HepG2 (cell line): ENCODE data around the gene GLRB. TPM values are rescaled to one million over a fixed set of nuclear protein-coding genes. Genes with fewer than 3 reads are reported as not detected.

Experiments used
- CHCHD3 ChIP-seq: sonication (generic); formaldehyde crosslinking; IDR thresholded peaks from 2 replicates; pipeline ENCODE4 v1.8.0; 2022; ENCODE audit warnings: mild to moderate bottlenecking, missing genetic modification reagents, moderate library complexity
- EZH2 ChIP-seq: conservative IDR thresholded peaks from 2 replicates; pipeline ENCODE4 v1.6.1; 2012; ENCODE audit warnings: mild to moderate bottlenecking, low read depth, low read length, moderate library complexity
- HOXA9 ChIP-seq: sonication (generic); formaldehyde crosslinking; IDR thresholded peaks from 2 replicates; pipeline ENCODE4 v1.8.1; 2022; ENCODE audit warnings: missing genetic modification reagents, mild to moderate bottlenecking, moderate library complexity, borderline replicate concordance
- MEF2D ChIP-seq: sonication (generic); formaldehyde crosslinking; IDR thresholded peaks from 2 replicates; pipeline ENCODE4 v1.5.1; 2020; ENCODE audit warnings: mild to moderate bottlenecking, missing genetic modification reagents
- NAIF1 ChIP-seq: sonication (generic); formaldehyde crosslinking; IDR thresholded peaks from 2 replicates; pipeline ENCODE4 v1.5.0; 2020; ENCODE audit warnings: mild to moderate bottlenecking, missing genetic modification reagents, borderline replicate concordance
- NFYC ChIP-seq: IDR thresholded peaks from 2 replicates; pipeline ENCODE4 v1.6.1; 2016; ENCODE audit warnings: missing genetic modification reagents, missing compliant biosample characterization
- PITX1 ChIP-seq: sonication (generic); formaldehyde crosslinking; IDR thresholded peaks from 2 replicates; pipeline ENCODE4 v1.5.1; 2020; ENCODE audit warnings: mild to moderate bottlenecking, missing genetic modification reagents
- SAP130 ChIP-seq: IDR thresholded peaks from 2 replicates; pipeline ENCODE4 v1.6.1; 2016; ENCODE audit warnings: low read depth
- SMYD3 ChIP-seq: sonication (generic); formaldehyde crosslinking; IDR thresholded peaks from 2 replicates; pipeline ENCODE4 v1.8.1; 2023; ENCODE audit warnings: mild to moderate bottlenecking, missing genetic modification reagents
- SRY ChIP-seq: sonication (generic); formaldehyde crosslinking; IDR thresholded peaks from 2 replicates; pipeline ENCODE4 v1.8.0; 2022; ENCODE audit warnings: mild to moderate bottlenecking, missing genetic modification reagents
- ZFAT ChIP-seq: sonication (generic); formaldehyde crosslinking; conservative IDR thresholded peaks from 2 replicates; pipeline ENCODE4 v1.8.1; 2023; ENCODE audit warnings: missing genetic modification reagents, inconsistent platforms
- ZFP36L2 ChIP-seq: sonication (generic); formaldehyde crosslinking; IDR thresholded peaks from 2 replicates; pipeline ENCODE4 v1.4.0; 2020; ENCODE audit warnings: missing genetic modification reagents
- ZKSCAN8 ChIP-seq: IDR thresholded peaks from 2 replicates; pipeline ENCODE4 v1.6.1; 2016; ENCODE audit warnings: borderline replicate concordance, missing genetic modification reagents, missing compliant biosample characterization
- ZNF138 ChIP-seq: sonication (generic); formaldehyde crosslinking; IDR thresholded peaks from 2 replicates; pipeline ENCODE4 v1.5.0; 2020; ENCODE audit warnings: mild to moderate bottlenecking, low read depth, missing genetic modification reagents
- ZNF251 ChIP-seq: sonication (generic); formaldehyde crosslinking; IDR thresholded peaks from 2 replicates; pipeline ENCODE4 v1.9.0; 2021; ENCODE audit warnings: mild to moderate bottlenecking, missing genetic modification reagents
- ZNF501 ChIP-seq: sonication (generic); formaldehyde crosslinking; IDR thresholded peaks from 2 replicates; pipeline ENCODE4 v1.5.1; 2020; ENCODE audit warnings: mild to moderate bottlenecking, moderate library complexity, missing genetic modification reagents
- ZNF629 ChIP-seq: sonication (generic); formaldehyde crosslinking; conservative IDR thresholded peaks from 2 replicates; pipeline ENCODE4 v1.5.0; 2020; ENCODE audit warnings: missing genetic modification reagents
- polyA plus RNA-seq, 8 experiments: library from polyadenylated mRNA; depleted of rRNA in 3 of 8; stranded (reverse) in 7 of 8; unstranded in 1 of 8; fragments of >200 nt; fragmentation: Illumina TruSeq in 4 of 8; extraction: Trizol in 4 of 8; gene quantifications; 2 replicates each; pipeline versions ENCODE4 v1.2.1 to v1.2.3, GENCODE V29; 2011 to 2016; ENCODE audit warnings: low read depth in 4 of 8, missing spikeins in 1 of 8, mixed read lengths in 1 of 8; ENCODE audit not compliant: insufficient read depth in 1 of 8
- total RNA-seq, 5 experiments: library from RNA; depleted of rRNA; stranded (reverse); fragments of >200 nt; fragmentation: Illumina TruSeq; extraction: Trizol; gene quantifications; 2 replicates each; pipeline ENCODE4 v1.2.3, GENCODE V29; 2016; ENCODE audit warnings: low read depth in 1 of 5
- TF ChIP-seq, protein P1 (sequence below): sonication (generic); formaldehyde crosslinking; conservative IDR thresholded peaks from 2 replicates; pipeline ENCODE4 v1.8.0; 2022; ENCODE audit warnings: missing genetic modification reagents
- TF ChIP-seq, protein P2 (sequence below): sonication (generic); formaldehyde crosslinking; IDR thresholded peaks from 2 replicates; pipeline ENCODE4 v1.4.0; 2020; ENCODE audit warnings: missing genetic modification reagents, borderline replicate concordance
- TF ChIP-seq, protein P3 (sequence below): sonication (generic); formaldehyde crosslinking; IDR thresholded peaks from 2 replicates; pipeline ENCODE4 v1.4.0; 2020; ENCODE audit warnings: missing genetic modification reagents
- TF ChIP-seq, protein P4 (sequence below): sonication (generic); formaldehyde crosslinking; IDR thresholded peaks from 2 replicates; pipeline ENCODE4 v1.8.1; 2023; ENCODE audit warnings: missing genetic modification reagents, mild to moderate bottlenecking, borderline replicate concordance
- TF ChIP-seq, protein P5 (sequence below): sonication (generic); formaldehyde crosslinking; IDR thresholded peaks from 2 replicates; pipeline ENCODE4 v1.5.0; 2020; ENCODE audit warnings: missing genetic modification reagents
- TF ChIP-seq, protein P6 (sequence below): IDR thresholded peaks from 2 replicates; pipeline ENCODE4 v1.6.1; 2016; ENCODE audit warnings: mild to moderate bottlenecking

The GLRB gene
- total and polyA plus RNA-seq, 2 of the 13 experiments (the other 11 are each of a cell fraction or from before 2014, with no cell fraction given): 0.17 to 0.24 TPM

DNA sequence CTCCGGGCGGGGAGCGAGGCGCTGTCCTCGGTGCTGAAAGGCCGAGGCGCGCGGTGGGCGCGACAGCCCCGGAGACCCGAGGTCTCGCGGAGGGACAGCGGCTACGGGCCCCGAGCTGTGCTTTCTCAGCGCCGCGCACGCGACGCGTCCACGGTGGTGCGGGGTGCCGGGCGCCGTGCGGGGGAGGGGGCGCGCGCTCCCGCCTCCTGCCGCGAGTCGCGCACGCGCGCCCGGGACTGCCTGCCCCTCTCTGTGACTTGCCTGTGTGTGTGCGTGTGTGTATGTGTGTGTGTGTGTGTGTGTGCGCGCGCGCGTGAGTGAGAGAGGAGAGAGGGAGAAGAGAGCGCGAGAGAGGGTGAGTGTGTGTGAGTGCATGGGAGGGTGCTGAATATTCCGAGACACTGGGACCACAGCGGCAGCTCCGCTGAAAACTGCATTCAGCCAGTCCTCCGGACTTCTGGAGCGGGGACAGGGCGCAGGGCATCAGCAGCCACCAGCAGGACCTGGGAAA is 144.5 kb downstream of the GLRB start, which contains the start of gene GRIA2 (continued):
- TF ChIP-seq, protein P1, sequence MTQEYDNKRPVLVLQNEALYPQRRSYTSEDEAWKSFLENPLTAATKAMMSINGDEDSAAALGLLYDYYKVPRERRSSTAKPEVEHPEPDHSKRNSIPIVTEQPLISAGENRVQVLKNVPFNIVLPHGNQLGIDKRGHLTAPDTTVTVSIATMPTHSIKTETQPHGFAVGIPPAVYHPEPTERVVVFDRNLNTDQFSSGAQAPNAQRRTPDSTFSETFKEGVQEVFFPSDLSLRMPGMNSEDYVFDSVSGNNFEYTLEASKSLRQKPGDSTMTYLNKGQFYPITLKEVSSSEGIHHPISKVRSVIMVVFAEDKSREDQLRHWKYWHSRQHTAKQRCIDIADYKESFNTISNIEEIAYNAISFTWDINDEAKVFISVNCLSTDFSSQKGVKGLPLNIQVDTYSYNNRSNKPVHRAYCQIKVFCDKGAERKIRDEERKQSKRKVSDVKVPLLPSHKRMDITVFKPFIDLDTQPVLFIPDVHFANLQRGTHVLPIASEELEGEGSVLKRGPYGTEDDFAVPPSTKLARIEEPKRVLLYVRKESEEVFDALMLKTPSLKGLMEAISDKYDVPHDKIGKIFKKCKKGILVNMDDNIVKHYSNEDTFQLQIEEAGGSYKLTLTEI (CRISPR knock-in tag): no peak
- TF ChIP-seq, protein P2, sequence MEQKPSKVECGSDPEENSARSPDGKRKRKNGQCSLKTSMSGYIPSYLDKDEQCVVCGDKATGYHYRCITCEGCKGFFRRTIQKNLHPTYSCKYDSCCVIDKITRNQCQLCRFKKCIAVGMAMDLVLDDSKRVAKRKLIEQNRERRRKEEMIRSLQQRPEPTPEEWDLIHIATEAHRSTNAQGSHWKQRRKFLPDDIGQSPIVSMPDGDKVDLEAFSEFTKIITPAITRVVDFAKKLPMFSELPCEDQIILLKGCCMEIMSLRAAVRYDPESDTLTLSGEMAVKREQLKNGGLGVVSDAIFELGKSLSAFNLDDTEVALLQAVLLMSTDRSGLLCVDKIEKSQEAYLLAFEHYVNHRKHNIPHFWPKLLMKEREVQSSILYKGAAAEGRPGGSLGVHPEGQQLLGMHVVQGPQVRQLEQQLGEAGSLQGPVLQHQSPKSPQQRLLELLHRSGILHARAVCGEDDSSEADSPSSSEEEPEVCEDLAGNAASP (CRISPR knock-in tag): peak; percentile 43; the same call in 1 of the 2 replicates
- TF ChIP-seq, protein P3, sequence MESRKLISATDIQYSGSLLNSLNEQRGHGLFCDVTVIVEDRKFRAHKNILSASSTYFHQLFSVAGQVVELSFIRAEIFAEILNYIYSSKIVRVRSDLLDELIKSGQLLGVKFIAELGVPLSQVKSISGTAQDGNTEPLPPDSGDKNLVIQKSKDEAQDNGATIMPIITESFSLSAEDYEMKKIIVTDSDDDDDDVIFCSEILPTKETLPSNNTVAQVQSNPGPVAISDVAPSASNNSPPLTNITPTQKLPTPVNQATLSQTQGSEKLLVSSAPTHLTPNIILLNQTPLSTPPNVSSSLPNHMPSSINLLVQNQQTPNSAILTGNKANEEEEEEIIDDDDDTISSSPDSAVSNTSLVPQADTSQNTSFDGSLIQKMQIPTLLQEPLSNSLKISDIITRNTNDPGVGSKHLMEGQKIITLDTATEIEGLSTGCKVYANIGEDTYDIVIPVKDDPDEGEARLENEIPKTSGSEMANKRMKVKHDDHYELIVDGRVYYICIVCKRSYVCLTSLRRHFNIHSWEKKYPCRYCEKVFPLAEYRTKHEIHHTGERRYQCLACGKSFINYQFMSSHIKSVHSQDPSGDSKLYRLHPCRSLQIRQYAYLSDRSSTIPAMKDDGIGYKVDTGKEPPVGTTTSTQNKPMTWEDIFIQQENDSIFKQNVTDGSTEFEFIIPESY: no peak
- TF ChIP-seq EZH2 (no peak), SMYD3 (CRISPR knock-in tag) (no peak), MEF2D (CRISPR knock-in tag) (no peak), NAIF1 (CRISPR knock-in tag) (no peak), SAP130 (CRISPR knock-in tag) (peak; percentile 54), ZNF251 (no peak), ZNF629 (CRISPR knock-in tag) (no peak), SRY (CRISPR knock-in tag) (peak; percentile 90; the same call in 1 of the 2 replicates), ZFAT (no peak), ZFP36L2 (CRISPR knock-in tag) (peak; percentile 85; the same call in 1 of the 2 replicates), NFYC (CRISPR knock-in tag) (no peak), CHCHD3 (CRISPR knock-in tag) (peak; percentile 91), PITX1 (CRISPR knock-in tag) (no peak), ZKSCAN8 (CRISPR knock-in tag) (no peak), HOXA9 (CRISPR knock-in tag) (peak; percentile 60; the same call in 1 of the 2 replicates), ZNF138 (CRISPR knock-in tag) (0 out of 2 replicates have a peak, but pooled peaks have one; percentile 51), ZNF501 (CRISPR knock-in tag) (no peak)
- TF ChIP-seq, protein P4, sequence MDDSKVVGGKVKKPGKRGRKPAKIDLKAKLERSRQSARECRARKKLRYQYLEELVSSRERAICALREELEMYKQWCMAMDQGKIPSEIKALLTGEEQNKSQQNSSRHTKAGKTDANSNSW (CRISPR knock-in tag): no peak
- TF ChIP-seq, protein P5, sequence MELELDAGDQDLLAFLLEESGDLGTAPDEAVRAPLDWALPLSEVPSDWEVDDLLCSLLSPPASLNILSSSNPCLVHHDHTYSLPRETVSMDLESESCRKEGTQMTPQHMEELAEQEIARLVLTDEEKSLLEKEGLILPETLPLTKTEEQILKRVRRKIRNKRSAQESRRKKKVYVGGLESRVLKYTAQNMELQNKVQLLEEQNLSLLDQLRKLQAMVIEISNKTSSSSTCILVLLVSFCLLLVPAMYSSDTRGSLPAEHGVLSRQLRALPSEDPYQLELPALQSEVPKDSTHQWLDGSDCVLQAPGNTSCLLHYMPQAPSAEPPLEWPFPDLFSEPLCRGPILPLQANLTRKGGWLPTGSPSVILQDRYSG (CRISPR knock-in tag): no peak
- TF ChIP-seq, protein P6, sequence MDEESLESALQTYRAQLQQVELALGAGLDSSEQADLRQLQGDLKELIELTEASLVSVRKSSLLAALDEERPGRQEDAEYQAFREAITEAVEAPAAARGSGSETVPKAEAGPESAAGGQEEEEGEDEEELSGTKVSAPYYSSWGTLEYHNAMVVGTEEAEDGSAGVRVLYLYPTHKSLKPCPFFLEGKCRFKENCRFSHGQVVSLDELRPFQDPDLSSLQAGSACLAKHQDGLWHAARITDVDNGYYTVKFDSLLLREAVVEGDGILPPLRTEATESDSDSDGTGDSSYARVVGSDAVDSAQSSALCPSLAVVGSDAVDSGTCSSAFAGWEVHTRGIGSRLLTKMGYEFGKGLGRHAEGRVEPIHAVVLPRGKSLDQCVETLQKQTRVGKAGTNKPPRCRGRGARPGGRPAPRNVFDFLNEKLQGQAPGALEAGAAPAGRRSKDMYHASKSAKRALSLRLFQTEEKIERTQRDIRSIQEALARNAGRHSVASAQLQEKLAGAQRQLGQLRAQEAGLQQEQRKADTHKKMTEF (CRISPR knock-in tag): 0 out of 2 replicates have a peak, but pooled peaks have one; percentile 22
